K562 (cell line): ENCODE data around the gene SHB. TPM values are rescaled to one million over a fixed set of nuclear protein-coding genes. Genes with fewer than 3 reads are reported as not detected.
A peak's percentile ranks its signal among the peaks of the same experiment; 100 is the strongest.

ENCODE experiments used
- BHLHE40 ChIP-seq: IDR thresholded peaks from 2 replicates; pipeline ENCODE4 v1.6.1; 2011; ENCODE audit warnings: low read length, improper control_type of control experiment
- DIDO1 ChIP-seq: fragments of 450-650 bp; IDR thresholded peaks from 2 replicates; pipeline ENCODE4 v1.6.1; 2016; ENCODE audit warnings: low read depth, missing biosample characterization, missing genetic modification characterization
- FOXJ3 ChIP-seq: sonication (generic); formaldehyde crosslinking; IDR thresholded peaks from 2 replicates; pipeline ENCODE4 v1.4.0; 2020; ENCODE audit warnings: mild to moderate bottlenecking, missing genetic modification reagents
- HDAC6 ChIP-seq: IDR thresholded peaks from 2 replicates; pipeline ENCODE4 v1.6.1; 2012; ENCODE audit warnings: low read depth, mild to moderate bottlenecking, control low read depth, inconsistent platforms, low read length, moderate library complexity
- IRF2 ChIP-seq: sonication (generic); formaldehyde crosslinking; IDR thresholded peaks from 2 replicates; pipeline ENCODE4 v1.8.1; 2022; ENCODE audit warnings: mild to moderate bottlenecking, missing genetic modification reagents
- NR1H2 ChIP-seq: sonication (generic); formaldehyde crosslinking; IDR thresholded peaks from 2 replicates; pipeline ENCODE4 v1.4.0; 2020; ENCODE audit warnings: mild to moderate bottlenecking, missing genetic modification reagents
- POLR2B ChIP-seq: fragments of 450-650 bp; IDR thresholded peaks from 2 replicates; pipeline ENCODE4 v1.6.1; 2018; ENCODE audit warnings: low read depth; ENCODE audit not compliant: partially characterized antibody
- POLR2G ChIP-seq: fragments of 200-400 bp; formaldehyde crosslinking; IDR thresholded peaks from 2 replicates; pipeline ENCODE4 v1.6.1; 2017; ENCODE audit warnings: low read depth, mild to moderate bottlenecking, antibody characterized with exemption, low read length, moderate library complexity
- RBM17 ChIP-seq: fragments of 200-400 bp; formaldehyde crosslinking; IDR thresholded peaks from 2 replicates; pipeline ENCODE4 v1.6.1; 2017; ENCODE audit warnings: low read depth, mild to moderate bottlenecking, low read length, borderline replicate concordance
- SP1 ChIP-seq: sonication (generic); formaldehyde crosslinking; IDR thresholded peaks from 2 replicates; pipeline ENCODE4 v1.8.1; 2022; ENCODE audit warnings: mild to moderate bottlenecking, missing genetic modification reagents
- TEAD2 ChIP-seq: fragments of 450-650 bp; IDR thresholded peaks from 2 replicates; pipeline ENCODE4 v1.6.1; 2016; ENCODE audit warnings: missing genetic modification characterization, control low read depth, missing compliant biosample characterization
- ZNF124 ChIP-seq: sonication (generic); formaldehyde crosslinking; IDR thresholded peaks from 2 replicates; pipeline ENCODE4 v1.8.1; 2022; ENCODE audit warnings: missing genetic modification reagents
- ZNF24 ChIP-seq: fragments of 450-650 bp; IDR thresholded peaks from 2 replicates; pipeline ENCODE4 v1.6.1; 2016
- ZSCAN32 ChIP-seq: fragments of 450-650 bp; formaldehyde crosslinking; IDR thresholded peaks from 2 replicates; pipeline ENCODE4 v1.4.0; 2020; ENCODE audit warnings: mild to moderate bottlenecking, moderate library complexity
- polyA plus RNA-seq, 8 experiments: library from polyadenylated mRNA; depleted of rRNA in 4 of 8; stranded (reverse) in 5 of 8; unstranded in 3 of 8; fragments of >200 nt; fragmentation: Nextera tagmentation in 2 of 8; fragmentation: Illumina TruSeq in 1 of 8; extraction: Ambion mirVana in 2 of 8; extraction: Trizol in 1 of 8; gene quantifications; 2 replicates each; pipeline versions ENCODE4 v1.2.1 to v1.2.3, GENCODE V29; 2011 to 2014; ENCODE audit warnings: inconsistent platforms in 1 of 8, missing spikeins in 1 of 8
- total RNA-seq, 7 experiments: library from RNA; depleted of rRNA in 6 of 7; stranded (reverse); fragments of >200 nt in 6 of 7; fragmentation: Illumina TruSeq in 2 of 7; extraction: Trizol in 2 of 7; gene quantifications; 2 replicates each; pipeline versions ENCODE4 v1.2.1 to v1.2.3, GENCODE V29; 2011 to 2021; ENCODE audit warnings: low replicate concordance in 1 of 7
- TF ChIP-seq, protein P1 (sequence below): sonication (generic); formaldehyde crosslinking; IDR thresholded peaks from 2 replicates; pipeline ENCODE4 v1.8.1; 2023; ENCODE audit warnings: missing genetic modification reagents, mild to moderate bottlenecking, borderline replicate concordance
- TF ChIP-seq, protein P2 (sequence below): fragments of 250-450 bp; sonication (Bioruptor Pico); IDR thresholded peaks from 2 replicates; pipeline ENCODE4 v1.5.0; 2021
- TF ChIP-seq, protein P3 (sequence below): sonication (generic); formaldehyde crosslinking; IDR thresholded peaks from 2 replicates; pipeline ENCODE4 v1.4.0; 2020; ENCODE audit warnings: mild to moderate bottlenecking, missing genetic modification reagents

The SHB gene
- total and polyA plus RNA-seq, 9 of the 15 experiments (the other 6 are each of a cell fraction or from before 2014, with no cell fraction given) = 0.78 to 16.0 (median 5.3) TPM

DNA sequence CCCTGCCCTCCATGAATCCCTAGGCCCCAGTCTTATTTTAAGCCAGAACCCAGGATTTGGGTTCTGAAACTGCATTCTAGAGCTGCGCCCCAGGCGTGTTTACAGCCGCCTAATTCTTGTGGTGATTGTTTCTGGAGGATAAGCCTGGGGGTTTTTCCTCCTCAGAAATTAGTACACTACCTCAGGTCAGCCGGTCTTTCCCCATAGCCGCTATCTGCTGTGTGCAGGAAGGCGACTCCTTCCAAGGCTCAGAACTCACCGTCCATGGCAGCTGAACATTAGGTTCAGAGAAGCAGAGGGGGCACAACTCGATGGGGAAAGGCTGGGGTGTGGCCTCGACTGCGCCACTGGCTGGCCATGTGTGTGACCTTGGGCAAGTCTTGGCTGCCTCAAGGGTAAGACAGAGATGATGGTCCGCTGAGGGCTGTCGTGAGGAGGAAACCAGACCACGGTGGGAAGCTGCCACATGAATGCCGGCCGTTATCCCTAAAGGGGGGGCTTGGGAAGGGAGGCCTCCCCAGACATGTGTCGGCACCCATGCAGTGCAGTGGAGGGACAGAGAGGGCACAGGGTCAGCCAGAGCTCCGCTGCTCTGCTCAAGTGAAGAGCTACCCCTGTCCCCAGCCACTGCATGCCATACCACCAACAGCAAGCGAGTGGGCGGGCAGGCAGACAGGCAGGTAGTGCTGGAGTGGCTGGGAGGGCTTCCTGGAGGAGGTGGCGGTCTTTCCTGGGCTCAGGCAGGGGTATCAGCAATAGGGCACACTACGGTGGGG is 28.9 kb downstream of the SHB start (continued):
- TF ChIP-seq, protein P1, sequence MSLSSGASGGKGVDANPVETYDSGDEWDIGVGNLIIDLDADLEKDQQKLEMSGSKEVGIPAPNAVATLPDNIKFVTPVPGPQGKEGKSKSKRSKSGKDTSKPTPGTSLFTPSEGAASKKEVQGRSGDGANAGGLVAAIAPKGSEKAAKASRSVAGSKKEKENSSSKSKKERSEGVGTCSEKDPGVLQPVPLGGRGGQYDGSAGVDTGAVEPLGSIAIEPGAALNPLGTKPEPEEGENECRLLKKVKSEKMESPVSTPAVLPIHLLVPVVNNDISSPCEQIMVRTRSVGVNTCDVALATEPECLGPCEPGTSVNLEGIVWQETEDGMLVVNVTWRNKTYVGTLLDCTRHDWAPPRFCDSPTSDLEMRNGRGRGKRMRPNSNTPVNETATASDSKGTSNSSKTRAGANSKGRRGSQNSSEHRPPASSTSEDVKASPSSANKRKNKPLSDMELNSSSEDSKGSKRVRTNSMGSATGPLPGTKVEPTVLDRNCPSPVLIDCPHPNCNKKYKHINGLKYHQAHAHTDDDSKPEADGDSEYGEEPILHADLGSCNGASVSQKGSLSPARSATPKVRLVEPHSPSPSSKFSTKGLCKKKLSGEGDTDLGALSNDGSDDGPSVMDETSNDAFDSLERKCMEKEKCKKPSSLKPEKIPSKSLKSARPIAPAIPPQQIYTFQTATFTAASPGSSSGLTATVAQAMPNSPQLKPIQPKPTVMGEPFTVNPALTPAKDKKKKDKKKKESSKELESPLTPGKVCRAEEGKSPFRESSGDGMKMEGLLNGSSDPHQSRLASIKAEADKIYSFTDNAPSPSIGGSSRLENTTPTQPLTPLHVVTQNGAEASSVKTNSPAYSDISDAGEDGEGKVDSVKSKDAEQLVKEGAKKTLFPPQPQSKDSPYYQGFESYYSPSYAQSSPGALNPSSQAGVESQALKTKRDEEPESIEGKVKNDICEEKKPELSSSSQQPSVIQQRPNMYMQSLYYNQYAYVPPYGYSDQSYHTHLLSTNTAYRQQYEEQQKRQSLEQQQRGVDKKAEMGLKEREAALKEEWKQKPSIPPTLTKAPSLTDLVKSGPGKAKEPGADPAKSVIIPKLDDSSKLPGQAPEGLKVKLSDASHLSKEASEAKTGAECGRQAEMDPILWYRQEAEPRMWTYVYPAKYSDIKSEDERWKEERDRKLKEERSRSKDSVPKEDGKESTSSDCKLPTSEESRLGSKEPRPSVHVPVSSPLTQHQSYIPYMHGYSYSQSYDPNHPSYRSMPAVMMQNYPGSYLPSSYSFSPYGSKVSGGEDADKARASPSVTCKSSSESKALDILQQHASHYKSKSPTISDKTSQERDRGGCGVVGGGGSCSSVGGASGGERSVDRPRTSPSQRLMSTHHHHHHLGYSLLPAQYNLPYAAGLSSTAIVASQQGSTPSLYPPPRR = no peak
- TF ChIP-seq ZNF24 (no peak), FOXJ3 (CRISPR knock-in tag) (no peak), RBM17 (no peak), DIDO1 (no peak), BHLHE40 (no peak), ZNF124 (CRISPR knock-in tag) (no peak), HDAC6 (no peak), POLR2G (no peak; the same call in 1 of the 2 replicates), SP1 (CRISPR knock-in tag) (0 out of 2 replicates have a peak, but pooled peaks have one; percentile 61), TEAD2 (tag) (no peak), IRF2 (CRISPR knock-in tag) (no peak), NR1H2 (no peak), ZSCAN32 (CRISPR knock-in tag) (no peak), POLR2B (no peak)
- TF ChIP-seq, protein P2, sequence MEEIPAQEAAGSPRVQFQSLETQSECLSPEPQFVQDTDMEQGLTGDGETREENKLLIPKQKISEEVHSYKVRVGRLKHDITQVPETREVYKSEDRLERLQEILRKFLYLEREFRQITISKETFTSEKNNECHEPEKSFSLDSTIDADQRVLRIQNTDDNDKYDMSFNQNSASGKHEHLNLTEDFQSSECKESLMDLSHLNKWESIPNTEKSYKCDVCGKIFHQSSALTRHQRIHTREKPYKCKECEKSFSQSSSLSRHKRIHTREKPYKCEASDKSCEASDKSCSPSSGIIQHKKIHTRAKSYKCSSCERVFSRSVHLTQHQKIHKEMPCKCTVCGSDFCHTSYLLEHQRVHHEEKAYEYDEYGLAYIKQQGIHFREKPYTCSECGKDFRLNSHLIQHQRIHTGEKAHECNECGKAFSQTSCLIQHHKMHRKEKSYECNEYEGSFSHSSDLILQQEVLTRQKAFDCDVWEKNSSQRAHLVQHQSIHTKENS = no peak
- TF ChIP-seq, protein P3, sequence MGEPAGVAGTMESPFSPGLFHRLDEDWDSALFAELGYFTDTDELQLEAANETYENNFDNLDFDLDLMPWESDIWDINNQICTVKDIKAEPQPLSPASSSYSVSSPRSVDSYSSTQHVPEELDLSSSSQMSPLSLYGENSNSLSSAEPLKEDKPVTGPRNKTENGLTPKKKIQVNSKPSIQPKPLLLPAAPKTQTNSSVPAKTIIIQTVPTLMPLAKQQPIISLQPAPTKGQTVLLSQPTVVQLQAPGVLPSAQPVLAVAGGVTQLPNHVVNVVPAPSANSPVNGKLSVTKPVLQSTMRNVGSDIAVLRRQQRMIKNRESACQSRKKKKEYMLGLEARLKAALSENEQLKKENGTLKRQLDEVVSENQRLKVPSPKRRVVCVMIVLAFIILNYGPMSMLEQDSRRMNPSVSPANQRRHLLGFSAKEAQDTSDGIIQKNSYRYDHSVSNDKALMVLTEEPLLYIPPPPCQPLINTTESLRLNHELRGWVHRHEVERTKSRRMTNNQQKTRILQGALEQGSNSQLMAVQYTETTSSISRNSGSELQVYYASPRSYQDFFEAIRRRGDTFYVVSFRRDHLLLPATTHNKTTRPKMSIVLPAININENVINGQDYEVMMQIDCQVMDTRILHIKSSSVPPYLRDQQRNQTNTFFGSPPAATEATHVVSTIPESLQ (CRISPR knock-in tag) = no peak
